22Rv1 (cell line): ENCODE measurements around the gene TGFB1I1.

Experiments used
- CTCF ChIP-seq: fragments of 450-650 bp; IDR thresholded peaks from 2 replicates; pipeline ENCODE4 v1.5.1; 2017; ENCODE audit warnings: mild to moderate bottlenecking
- ZFX ChIP-seq: fragments of 450-650 bp; IDR thresholded peaks from 2 replicates; pipeline ENCODE4 v1.6.1; 2017; ENCODE audit warnings: antibody characterized with exemption, borderline replicate concordance

- TF ChIP-seq CTCF (no peak), ZFX (no peak)
Measured at GRCh38 chr16:31458073-31458843, 13.7 kb upstream of the TGFB1I1 start.
